ENCODE measurements around the gene C1orf115.
"Not testable (repeated sequence)": the region's sequence is repeated elsewhere in the genome, so short reads cannot be mapped to it uniquely, and the experiment has no call there.

- not testable (repeated sequence) for TF ChIP-seq CTCF, POLR2A (IDR thresholded peaks at IDR 0.05)
Observed at GRCh38 chr1:220715986-220716385, 25.8 kb downstream of the C1orf115 start.
